Lower leg skin (tissue), 3 donors: ENCODE data around the gene THADA.

Experiments
- CTCF ChIP-seq, 3 donors: fragments of 450-650 bp; IDR thresholded peaks; one replicate each; pipeline ENCODE4 v1.5.1; 2016; ENCODE audit warnings: antibody characterized with exemption in 3 of 3, mild to moderate bottlenecking in 3 of 3, moderate library complexity in 2 of 3
- POLR2A ChIP-seq, 2 donors: fragments of 450-650 bp; IDR thresholded peaks; one replicate each; pipeline ENCODE4 v1.6.1; 2016 to 2017; ENCODE audit warnings: antibody characterized with exemption in 2 of 2, mild to moderate bottlenecking in 1 of 2, moderate library complexity in 1 of 2

GRCh38 chr2:43421194-43421593 is 174.6 kb downstream of the THADA start:
- no peak for TF ChIP-seq CTCF (IDR thresholded peaks at IDR 0.05)
- TF ChIP-seq POLR2A (IDR thresholded peaks at IDR 0.05), result no peak
